Tibial artery (tissue), 4 donors: Measurements from ENCODE around the gene PTGDR.

Experiments
- DNase-seq, 2 donors: peaks; one replicate each; pipeline ENCODE4 v3.0.0-alpha.2; 2019
- H3K27ac ChIP-seq, 2 donors: fragments of 200-600 bp; sonication (generic) in 1 of 2; 1 replicate in 1 of 2; 2 replicates in 1 of 2; pipeline ENCODE4 v1.5.1; 2018 to 2019; ENCODE audit warnings: mild to moderate bottlenecking in 1 of 2
- H3K27me3 ChIP-seq, 2 donors: fragments of 200-600 bp; sonication (generic) in 1 of 2; one replicate each; pipeline versions ENCODE4 v1.5.1 to v1.6.0; 2016 to 2019
- H3K36me3 ChIP-seq, 3 donors: fragments of 200-600 bp; sonication (generic) in 2 of 3; one replicate each; pipeline ENCODE4 v1.5.1; 2016 to 2019; ENCODE audit warnings: mild to moderate bottlenecking in 2 of 3
- H3K4me1 ChIP-seq, 4 donors: fragments of 200-600 bp; sonication (generic) in 2 of 4; 1 replicate in 3 of 4; 2 replicates in 1 of 4; pipeline ENCODE4 v1.5.1; 2016 to 2019
- H3K4me3 ChIP-seq, 2 donors: fragments of 200-600 bp; sonication (generic) in 1 of 2; 1 replicate in 1 of 2; 2 replicates in 1 of 2; pipeline ENCODE4 v1.5.1; 2018 to 2019; ENCODE audit warnings: mild to moderate bottlenecking in 2 of 2
- H3K9me3 ChIP-seq, 3 donors: fragments of 200-600 bp; sonication (generic) in 1 of 3; one replicate each; pipeline ENCODE4 v1.5.1; 2016 to 2019
- intact Hi-C: fragments of 100-400 bp; cut with DNase I; formaldehyde crosslinking; loops from one replicate; pipeline ENCODE4 v1.15.0; 2023; ENCODE audit warnings: low total_unique reads
- TF ChIP-seq, protein P1 (sequence below), 2 experiments: fragments of 200-600 bp in 1 of 2; fragments of 450-650 bp in 1 of 2; IDR thresholded peaks; one replicate each; pipeline ENCODE4 v1.5.1; 2017 to 2019; ENCODE audit warnings: antibody characterized with exemption in 2 of 2, mild to moderate bottlenecking in 1 of 2, moderate library complexity in 1 of 2

Gene PTGDR

DNA sequence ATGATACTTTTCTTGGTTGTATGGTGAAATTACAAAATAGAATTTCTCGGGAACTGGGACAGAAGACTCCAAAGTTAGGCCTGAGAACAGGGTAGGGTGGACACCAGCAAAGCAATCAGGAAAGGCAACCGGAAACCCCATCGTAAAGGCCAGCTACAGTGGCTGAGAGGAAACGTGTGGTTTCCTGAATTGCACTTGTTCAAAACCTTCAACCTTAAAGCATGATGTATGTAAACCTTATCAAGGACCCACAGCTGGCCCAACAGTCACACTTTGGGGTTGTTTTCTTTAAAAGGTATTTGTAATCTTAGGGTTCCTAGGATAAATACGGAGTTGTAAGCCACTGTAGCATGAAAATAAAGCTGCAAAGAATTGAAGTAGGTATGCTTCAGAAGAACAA lies 2.2 kb upstream of the PTGDR start:
- intact Hi-C loops: no loop called here
- Histone ChIP-seq H3K36me3 (no peaks in the 10 kb centered on the region), H3K27ac (no peak overlapping the region), H3K9me3 (no peaks in the 10 kb centered on the region), H3K4me3 (no peak overlapping the region), H3K27me3 (peaks cover 0 to 10% of the 10 kb centered on the region in 2 donors), H3K4me1 (peaks cover 0 to 31% (median 24%) of the 10 kb centered on the region in 4 donors)
- DNase-seq: no peak
- TF ChIP-seq, protein P1, sequence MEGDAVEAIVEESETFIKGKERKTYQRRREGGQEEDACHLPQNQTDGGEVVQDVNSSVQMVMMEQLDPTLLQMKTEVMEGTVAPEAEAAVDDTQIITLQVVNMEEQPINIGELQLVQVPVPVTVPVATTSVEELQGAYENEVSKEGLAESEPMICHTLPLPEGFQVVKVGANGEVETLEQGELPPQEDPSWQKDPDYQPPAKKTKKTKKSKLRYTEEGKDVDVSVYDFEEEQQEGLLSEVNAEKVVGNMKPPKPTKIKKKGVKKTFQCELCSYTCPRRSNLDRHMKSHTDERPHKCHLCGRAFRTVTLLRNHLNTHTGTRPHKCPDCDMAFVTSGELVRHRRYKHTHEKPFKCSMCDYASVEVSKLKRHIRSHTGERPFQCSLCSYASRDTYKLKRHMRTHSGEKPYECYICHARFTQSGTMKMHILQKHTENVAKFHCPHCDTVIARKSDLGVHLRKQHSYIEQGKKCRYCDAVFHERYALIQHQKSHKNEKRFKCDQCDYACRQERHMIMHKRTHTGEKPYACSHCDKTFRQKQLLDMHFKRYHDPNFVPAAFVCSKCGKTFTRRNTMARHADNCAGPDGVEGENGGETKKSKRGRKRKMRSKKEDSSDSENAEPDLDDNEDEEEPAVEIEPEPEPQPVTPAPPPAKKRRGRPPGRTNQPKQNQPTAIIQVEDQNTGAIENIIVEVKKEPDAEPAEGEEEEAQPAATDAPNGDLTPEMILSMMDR (IDR thresholded peaks at IDR 0.05): no peak

DNA sequence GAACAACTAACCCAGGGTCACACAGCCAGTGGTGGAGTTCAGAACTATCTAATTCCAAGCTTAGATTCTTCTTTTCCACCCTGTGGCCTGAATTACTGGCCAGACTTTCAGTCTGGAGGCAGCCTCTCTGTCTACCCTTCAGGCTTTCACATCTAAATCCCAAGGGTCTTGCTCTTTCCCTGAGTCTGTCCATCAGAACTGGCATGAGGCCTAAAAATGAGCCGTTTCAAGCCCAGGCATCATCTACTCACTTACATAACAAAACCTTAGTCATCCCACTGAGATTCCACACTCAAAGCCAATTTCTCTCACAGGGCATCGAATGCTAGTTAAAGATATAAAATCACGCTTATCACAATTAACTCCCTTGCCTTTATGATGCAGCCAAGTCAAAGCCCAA lies 1.3 kb upstream of the PTGDR start:
- Histone ChIP-seq H3K4me3 (no peak overlapping the region), H3K27me3 (peaks cover 0 to 10% of the 10 kb centered on the region in 2 donors), H3K4me1 (peaks cover 0 to 31% (median 24%) of the 10 kb centered on the region in 4 donors), H3K27ac (peak overlapping the region in 1 of 2 donors; percentile 3), H3K36me3 (no peaks in the 10 kb centered on the region), H3K9me3 (no peaks in the 10 kb centered on the region)
- peak; percentile 75 for DNase-seq
- TF ChIP-seq, protein P1 (IDR thresholded peaks at IDR 0.05): no peak
- intact Hi-C loops: no loop called here

DNA sequence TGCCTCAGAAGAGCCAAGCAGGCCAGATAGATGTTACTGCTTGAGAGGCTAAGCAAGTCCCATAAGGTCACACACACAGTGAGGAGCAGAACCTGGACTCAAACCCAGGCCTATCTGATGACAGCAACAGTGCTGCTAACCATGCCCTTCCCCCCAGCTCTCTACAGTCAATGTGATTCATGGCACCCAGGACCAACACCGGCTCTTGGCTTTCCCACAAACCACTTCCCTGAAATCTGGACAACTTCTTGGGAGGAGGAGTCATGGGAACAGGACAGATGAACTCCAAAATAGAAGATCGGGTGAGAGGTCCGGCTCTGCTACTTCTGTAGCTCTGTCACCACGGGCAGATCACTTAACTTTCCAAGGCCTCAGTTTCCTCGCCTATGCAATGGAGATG lies 716 bp upstream of the PTGDR start:
- Histone ChIP-seq H3K9me3 (no peaks in the 10 kb centered on the region), H3K27ac (peak overlapping the region; percentile 3 to 13), H3K36me3 (no peaks in the 10 kb centered on the region), H3K27me3 (peaks cover 0 to 10% of the 10 kb centered on the region in 2 donors), H3K4me1 (peaks cover 0 to 31% (median 24%) of the 10 kb centered on the region in 4 donors), H3K4me3 (no peak overlapping the region)
- TF ChIP-seq, protein P1 (IDR thresholded peaks at IDR 0.05): no peak
- DNase-seq: peak; percentile 27 to 63
- intact Hi-C loops: no loop called here

DNA sequence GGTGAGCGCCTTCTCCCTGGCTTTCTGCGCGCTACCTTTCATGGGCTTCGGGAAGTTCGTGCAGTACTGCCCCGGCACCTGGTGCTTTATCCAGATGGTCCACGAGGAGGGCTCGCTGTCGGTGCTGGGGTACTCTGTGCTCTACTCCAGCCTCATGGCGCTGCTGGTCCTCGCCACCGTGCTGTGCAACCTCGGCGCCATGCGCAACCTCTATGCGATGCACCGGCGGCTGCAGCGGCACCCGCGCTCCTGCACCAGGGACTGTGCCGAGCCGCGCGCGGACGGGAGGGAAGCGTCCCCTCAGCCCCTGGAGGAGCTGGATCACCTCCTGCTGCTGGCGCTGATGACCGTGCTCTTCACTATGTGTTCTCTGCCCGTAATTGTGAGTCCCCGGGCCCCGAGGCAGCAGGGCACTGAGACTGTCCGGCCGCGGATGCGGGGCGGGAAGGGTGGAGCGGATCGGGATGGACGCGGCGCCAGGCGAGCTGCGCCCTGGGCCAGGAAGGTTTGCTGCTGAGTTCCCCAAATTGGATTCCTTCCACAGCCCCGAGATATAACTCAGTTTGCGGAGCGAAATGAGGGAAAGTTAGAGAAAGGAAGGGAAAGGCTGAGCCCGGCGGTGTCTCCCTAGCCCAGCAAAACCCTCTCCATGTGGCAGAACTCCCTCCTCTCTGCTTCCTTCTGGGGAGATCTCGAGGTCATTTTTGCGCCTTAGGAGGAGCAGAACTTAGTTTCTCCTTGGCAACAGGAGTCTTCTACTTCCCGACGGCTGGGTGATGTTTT lies 972 bp downstream of the PTGDR start:
- no peaks in the 10 kb centered on the region for H3K9me3 ChIP-seq
- H3K4me3 ChIP-seq: peak overlapping the region; percentile 45 to 62
- TF ChIP-seq, protein P1 (IDR thresholded peaks at IDR 0.05): no peak
- H3K36me3 ChIP-seq: no peaks in the 10 kb centered on the region
- intact Hi-C loops: no loop called here
- no peak for DNase-seq
- peaks cover 0 to 10% of the 10 kb centered on the region in 2 donors for H3K27me3 ChIP-seq
- no peak overlapping the region for H3K27ac ChIP-seq
- peaks cover 0 to 31% (median 24%) of the 10 kb centered on the region in 4 donors for H3K4me1 ChIP-seq

DNA sequence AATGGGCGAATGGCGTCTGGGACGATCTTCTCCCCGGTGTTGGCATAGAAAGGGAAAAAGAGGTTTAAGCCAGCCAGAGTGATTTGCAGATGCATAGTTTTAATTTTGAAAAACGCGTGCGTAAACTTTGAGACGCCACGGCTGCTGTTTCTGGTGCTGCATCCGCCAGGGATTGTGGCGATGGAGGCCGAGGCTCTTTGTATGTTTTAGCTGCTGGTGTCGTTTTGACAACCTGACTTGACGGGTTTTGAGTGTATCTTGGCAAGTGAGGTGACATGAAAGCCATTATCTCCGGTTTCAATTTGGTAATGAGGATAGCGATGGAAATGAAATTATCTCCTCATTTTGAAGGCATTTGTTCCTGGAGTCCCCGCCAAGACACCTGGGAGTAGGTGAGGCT lies 1.6 kb downstream of the PTGDR start:
- H3K27ac ChIP-seq: no peak overlapping the region
- no peaks in the 10 kb centered on the region for H3K9me3 ChIP-seq
- DNase-seq: no peak
- peaks cover 0 to 10% of the 10 kb centered on the region in 2 donors for H3K27me3 ChIP-seq
- TF ChIP-seq, protein P1 (IDR thresholded peaks at IDR 0.05): no peak
- intact Hi-C loops: no loop called here
- H3K4me1 ChIP-seq: peaks cover 0 to 31% (median 24%) of the 10 kb centered on the region in 4 donors
- H3K36me3 ChIP-seq: no peaks in the 10 kb centered on the region
- peak overlapping the region; percentile 45 to 62 for H3K4me3 ChIP-seq
